B cell (primary cell): ENCODE data around the gene LMO7. TPM values are rescaled to one million over a fixed set of nuclear protein-coding genes. Genes with fewer than 3 reads are reported as not detected.

Experiments
- ATAC-seq: fragments of 200-7000 bp; cut with Tn5 transposase; one replicate; pipeline ENCODE4 v1.10.0; 2021; ENCODE audit warnings: low read depth, mild to moderate bottlenecking, moderate number of reproducible peaks, moderate library complexity
- CTCF ChIA-PET: fragments of 350-600 bp; sonication (Branson Sonifier 250); formaldehyde crosslinking; loops from one replicate; lab custom pipeline; 2021; ENCODE audit warnings: antibody characterized with exemption, inconsistent platforms; lab: Charles Lee
- POLR2A ChIA-PET: fragments of 350-600 bp; sonication (Branson Sonifier 250); formaldehyde crosslinking; loops from one replicate; lab custom pipeline; 2021; ENCODE audit warnings: antibody characterized with exemption; lab: Charles Lee
- DNase-seq: peaks from one replicate; pipeline ENCODE4 v3.0.0; 2013
- H2AFZ ChIP-seq: 2 replicates; pipeline ENCODE4 v1.6.1; 2012; ENCODE audit warnings: mild to moderate bottlenecking, low read depth, low read length; ENCODE audit not compliant: insufficient read depth, poor library complexity, severe bottlenecking
- H3K27ac ChIP-seq, 2 donors: 1 replicate in 1 of 2; 2 replicates in 1 of 2; pipeline ENCODE4 v1.5.1; 2012 to 2013; ENCODE audit warnings: low read length in 2 of 2, mild to moderate bottlenecking in 2 of 2, moderate library complexity in 1 of 2
- H3K27me3 ChIP-seq, 4 experiments: fragments of 200-600 bp in 1 of 4; sonication (generic) in 1 of 4; replicated peaks in 1 of 4; 1 replicate in 2 of 4; 2 replicates in 2 of 4; pipeline versions ENCODE4 v1.6.1 to v1.7.0; 2013 to 2016; ENCODE audit warnings: low read length in 3 of 4, mild to moderate bottlenecking in 2 of 4, mixed read lengths in 1 of 4, moderate library complexity in 1 of 4; ENCODE audit not compliant: insufficient read depth in 4 of 4, control insufficient read depth in 3 of 4; ENCODE audit errors: control extremely low read depth in 1 of 4
- H3K36me3 ChIP-seq, 2 experiments: replicated peaks in 1 of 2; 1 replicate in 1 of 2; 2 replicates in 1 of 2; pipeline versions ENCODE4 v1.6.1 to v1.7.1; 2013; ENCODE audit warnings: low read length in 1 of 2; ENCODE audit not compliant: insufficient read depth in 2 of 2, control insufficient read depth in 1 of 2; ENCODE audit errors: control extremely low read depth in 1 of 2, extremely low read depth in 1 of 2
- H3K4me1 ChIP-seq, 2 donors: fragments of 200-600 bp in 1 of 2; sonication (generic) in 1 of 2; 1 replicate in 1 of 2; 2 replicates in 1 of 2; pipeline versions ENCODE4 v1.5.1 to v1.6.1; 2013 to 2017; ENCODE audit warnings: low read length in 2 of 2; ENCODE audit not compliant: control insufficient read depth in 2 of 2, insufficient read depth in 2 of 2
- H3K4me2 ChIP-seq: replicated peaks from 2 replicates; pipeline ENCODE3; 2012; ENCODE audit warnings: mild to moderate bottlenecking, low read depth, low read length; ENCODE audit not compliant: poor library complexity, severe bottlenecking
- H3K4me3 ChIP-seq, 5 experiments: fragments of 200-600 bp in 1 of 5; sonication (generic) in 1 of 5; 1 replicate in 3 of 5; 2 replicates in 2 of 5; pipeline versions ENCODE4 v1.5.1 to v1.7.0; 2011 to 2016; ENCODE audit warnings: low read length in 4 of 5, mild to moderate bottlenecking in 4 of 5, low read depth in 2 of 5, control low read depth in 1 of 5, moderate library complexity in 1 of 5; ENCODE audit not compliant: insufficient read depth in 1 of 5; ENCODE audit errors: control extremely low read depth in 1 of 5, extremely low read depth in 1 of 5
- H3K79me2 ChIP-seq: fragments of 200-600 bp; sonication (generic); one replicate; pipeline ENCODE4 v1.6.0; 2016; ENCODE audit warnings: low read length; ENCODE audit not compliant: control insufficient read depth, insufficient read depth
- H3K9ac ChIP-seq: fragments of 200-600 bp; sonication (generic); 2 replicates; pipeline ENCODE4 v1.6.1; 2017; ENCODE audit warnings: mild to moderate bottlenecking, low read length, moderate library complexity
- H3K9me3 ChIP-seq, 3 donors: one replicate each; pipeline versions ENCODE4 v1.6.1 to v1.7.1; 2013; ENCODE audit warnings: low read length in 2 of 3; ENCODE audit not compliant: control insufficient read depth in 2 of 3, insufficient read depth in 1 of 3; ENCODE audit errors: control extremely low read depth in 1 of 3
- H4K20me1 ChIP-seq: 2 replicates; pipeline ENCODE4 v1.6.0; 2012; ENCODE audit warnings: mild to moderate bottlenecking, low read length; ENCODE audit not compliant: insufficient read depth, control insufficient read depth, poor library complexity, severe bottlenecking
- H3K27ac Mint-ChIP-seq: one replicate; pipeline ENCODE4 v1.8.0; 2021; ENCODE audit warnings: mixed read lengths
- H3K27me3 Mint-ChIP-seq: one replicate; pipeline ENCODE4 v1.8.0; 2021; ENCODE audit warnings: mixed read lengths
- H3K4me1 Mint-ChIP-seq: one replicate; pipeline ENCODE4 v1.8.0; 2021; ENCODE audit warnings: mixed read lengths
- H3K4me3 Mint-ChIP-seq: one replicate; pipeline ENCODE4 v1.8.0; 2021; ENCODE audit warnings: mixed read lengths
- H3K9me3 Mint-ChIP-seq: one replicate; pipeline ENCODE4 v1.8.0; 2022; ENCODE audit warnings: mixed read lengths; ENCODE audit not compliant: insufficient read depth
- EZH2 ChIP-seq: IDR thresholded peaks from 2 replicates; pipeline ENCODE4 v1.6.1; 2012; ENCODE audit warnings: borderline replicate concordance, low read depth, mild to moderate bottlenecking, moderate library complexity, low read length; ENCODE audit not compliant: insufficient read depth, poor library complexity, severe bottlenecking
- WGBS: methylation state at CpG from one replicate; pipeline ENCODE4 v1.1.5; 2013; ENCODE audit warnings: missing lambda C conversion rate; ENCODE audit not compliant: insufficient coverage; 5-methylcytosine and 5-hydroxymethylcytosine counted together
- intact Hi-C: fragments of 100-400 bp; cut with micrococcal nuclease; formaldehyde crosslinking; loops from one replicate; pipeline ENCODE4 v1.10.0; 2022
- polyA plus RNA-seq: library from polyadenylated mRNA; depleted of rRNA; stranded (reverse); fragments of >200 nt; gene quantifications from 2 replicates; pipeline ENCODE4 v1.2.3, GENCODE V29; 2012
- total RNA-seq, 2 donors: library from RNA; stranded (reverse); fragments of 120-200 nt in 1 of 2; gene quantifications; 1 replicate in 1 of 2; 2 replicates in 1 of 2; pipeline versions ENCODE4 v1.2.3 to v1.2.4, GENCODE V29; 2013 to 2022
- TF ChIP-seq, protein P1 (sequence below): fragments of 200-600 bp; IDR thresholded peaks from one replicate; pipeline ENCODE4 v1.8.0; 2022; ENCODE audit warnings: antibody characterized with exemption, mild to moderate bottlenecking

The LMO7 gene
- total and polyA plus RNA-seq, 2 donors (not counting 1 experiment from before 2014, with no cell fraction given): 7.8 to 17.4 TPM

DNA sequence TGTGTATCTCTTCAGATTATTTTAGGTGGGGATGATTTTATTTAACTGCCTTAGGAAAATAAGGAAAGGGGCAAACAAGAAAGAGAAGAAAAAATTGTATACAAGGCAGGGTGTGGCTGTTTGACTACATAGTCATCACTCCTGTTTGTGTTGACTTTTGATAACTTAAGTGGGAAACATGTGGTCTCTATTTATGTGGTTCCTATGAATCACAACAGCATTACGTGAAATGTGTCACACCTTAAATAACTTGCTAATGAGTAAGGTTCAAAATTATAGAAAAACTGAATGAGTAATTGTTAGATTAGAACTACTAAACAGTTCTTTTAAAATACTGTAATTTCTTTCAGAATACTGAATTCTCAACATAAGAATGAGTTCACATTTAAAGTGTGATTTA lies 69.3 kb downstream of the LMO7 start:
- Histone ChIP-seq H3K9ac (no peak overlapping the region), H3K27me3 (no peaks in the 10 kb centered on the region), H3K79me2 (no peaks in the 10 kb centered on the region), H3K36me3 (no peaks in the 10 kb centered on the region), H3K4me1 (no peaks in the 10 kb centered on the region), H4K20me1 (no peaks in the 10 kb centered on the region), H3K9me3 (no peaks in the 10 kb centered on the region), H2AFZ (no peak overlapping the region), H3K4me2 (no peak overlapping the region), H3K27ac (no peak overlapping the region), H3K4me3 (no peak overlapping the region)
- CTCF ChIA-PET: interaction anchor here (3.0 kb wide), 1 partner anchor 10 kb away, joined by 8 read pairs; no protein-coding TSS in a partner anchor
- no peaks in the 10 kb centered on the region for H3K27me3 Mint-ChIP-seq
- no peaks in the 10 kb centered on the region for H3K9me3 Mint-ChIP-seq
- intact Hi-C loops: no loop called here
- no peak overlapping the region for H3K4me3 Mint-ChIP-seq
- no peak for TF ChIP-seq EZH2
- TF ChIP-seq, protein P1, sequence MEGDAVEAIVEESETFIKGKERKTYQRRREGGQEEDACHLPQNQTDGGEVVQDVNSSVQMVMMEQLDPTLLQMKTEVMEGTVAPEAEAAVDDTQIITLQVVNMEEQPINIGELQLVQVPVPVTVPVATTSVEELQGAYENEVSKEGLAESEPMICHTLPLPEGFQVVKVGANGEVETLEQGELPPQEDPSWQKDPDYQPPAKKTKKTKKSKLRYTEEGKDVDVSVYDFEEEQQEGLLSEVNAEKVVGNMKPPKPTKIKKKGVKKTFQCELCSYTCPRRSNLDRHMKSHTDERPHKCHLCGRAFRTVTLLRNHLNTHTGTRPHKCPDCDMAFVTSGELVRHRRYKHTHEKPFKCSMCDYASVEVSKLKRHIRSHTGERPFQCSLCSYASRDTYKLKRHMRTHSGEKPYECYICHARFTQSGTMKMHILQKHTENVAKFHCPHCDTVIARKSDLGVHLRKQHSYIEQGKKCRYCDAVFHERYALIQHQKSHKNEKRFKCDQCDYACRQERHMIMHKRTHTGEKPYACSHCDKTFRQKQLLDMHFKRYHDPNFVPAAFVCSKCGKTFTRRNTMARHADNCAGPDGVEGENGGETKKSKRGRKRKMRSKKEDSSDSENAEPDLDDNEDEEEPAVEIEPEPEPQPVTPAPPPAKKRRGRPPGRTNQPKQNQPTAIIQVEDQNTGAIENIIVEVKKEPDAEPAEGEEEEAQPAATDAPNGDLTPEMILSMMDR: no peak
- DNase-seq (no peak), ATAC-seq (no peak)
- no peak overlapping the region for H3K27ac Mint-ChIP-seq
- WGBS: no CpG with 5 or more reads among the region's 1 CpG
- peaks cover 2% of the 10 kb centered on the region for H3K4me1 Mint-ChIP-seq
- POLR2A ChIA-PET: no interaction called here

DNA sequence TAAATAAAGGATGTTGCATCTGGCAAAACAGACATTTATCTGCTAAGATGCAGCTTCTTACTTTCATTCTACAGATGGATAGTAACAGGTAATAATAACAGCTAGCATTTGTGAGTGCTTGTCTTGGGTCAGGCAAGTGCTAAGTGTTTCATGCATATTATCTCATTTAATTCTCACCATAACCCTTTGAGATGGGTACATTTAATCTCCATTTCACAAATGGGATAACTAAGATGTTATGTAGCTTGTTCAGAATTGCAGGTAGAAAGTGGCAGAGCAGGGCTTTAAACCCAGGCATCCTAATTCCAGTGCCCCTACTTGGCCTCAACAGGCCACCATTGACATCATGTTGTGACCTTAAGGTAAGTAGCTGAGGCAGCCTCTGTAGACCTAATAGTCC lies 69.8 kb downstream of the LMO7 start:
- TF ChIP-seq EZH2: no peak
- TF ChIP-seq, protein P1: no peak
- no peak overlapping the region for H3K27ac ChIP-seq
- H3K4me2 ChIP-seq: no peak overlapping the region
- intact Hi-C loops: no loop called here
- H4K20me1 ChIP-seq: no peaks in the 10 kb centered on the region
- no peaks in the 10 kb centered on the region for H3K79me2 ChIP-seq
- no peak overlapping the region for H3K4me3 ChIP-seq
- Mint-ChIP-seq H3K4me3 (no peak overlapping the region), H3K27ac (no peak overlapping the region), H3K4me1 (peaks cover 2% of the 10 kb centered on the region), H3K9me3 (no peaks in the 10 kb centered on the region), H3K27me3 (no peaks in the 10 kb centered on the region)
- H2AFZ ChIP-seq: no peak overlapping the region
- DNase-seq (no peak), ATAC-seq (no peak)
- no peak overlapping the region for H3K9ac ChIP-seq
- ChIA-PET POLR2A (no interaction called here), CTCF (interaction anchor here (3.0 kb wide), 1 partner anchor 10 kb away, joined by 8 read pairs; no protein-coding TSS in a partner anchor)
- no peaks in the 10 kb centered on the region for H3K4me1 ChIP-seq
- no peaks in the 10 kb centered on the region for H3K36me3 ChIP-seq
- H3K27me3 ChIP-seq: no peaks in the 10 kb centered on the region
- H3K9me3 ChIP-seq: no peaks in the 10 kb centered on the region
